Hematopoietic multipotent progenitor cell (in vitro differentiated cells): ENCODE results near the gene UNC119. TPM values are rescaled to one million over a fixed set of nuclear protein-coding genes. Genes with fewer than 3 reads are reported as not detected.

ENCODE experiments used
- DNase-seq, 3 donors: peaks; one replicate each; pipeline ENCODE4 v3.0.0-alpha.2; 2011 to 2015; ENCODE audit warnings: low read depth in 2 of 3, low spot score in 2 of 3
- total RNA-seq: library from RNA; depleted of rRNA; stranded (reverse); fragments of >200 nt; gene quantifications from one replicate; pipeline ENCODE4 v1.2.3, GENCODE V29; 2012

UNC119 gene
- total RNA-seq, 1 donor = 12.1 TPM

DNA sequence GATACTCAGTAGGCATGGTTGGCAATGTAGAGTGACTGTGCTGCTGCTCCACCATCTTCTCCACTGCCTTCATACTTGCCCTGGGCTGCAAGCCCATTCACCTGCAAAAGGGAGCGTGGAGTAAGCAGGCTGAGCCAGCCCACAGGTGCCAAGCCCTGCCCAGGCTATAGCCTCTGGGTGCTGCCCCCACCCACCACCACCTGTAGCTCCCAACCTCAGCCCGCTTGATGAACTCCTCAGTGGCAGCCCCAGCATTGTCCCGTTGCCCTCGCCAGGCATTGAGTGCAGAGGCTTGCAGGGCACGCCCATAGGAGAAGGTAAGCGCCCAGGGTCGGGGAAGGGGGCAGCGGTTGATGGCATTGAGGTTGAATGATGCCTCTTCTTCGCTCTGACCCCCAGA is 21.1 kb upstream of the UNC119 start:
- DNase-seq = no peak

DNA sequence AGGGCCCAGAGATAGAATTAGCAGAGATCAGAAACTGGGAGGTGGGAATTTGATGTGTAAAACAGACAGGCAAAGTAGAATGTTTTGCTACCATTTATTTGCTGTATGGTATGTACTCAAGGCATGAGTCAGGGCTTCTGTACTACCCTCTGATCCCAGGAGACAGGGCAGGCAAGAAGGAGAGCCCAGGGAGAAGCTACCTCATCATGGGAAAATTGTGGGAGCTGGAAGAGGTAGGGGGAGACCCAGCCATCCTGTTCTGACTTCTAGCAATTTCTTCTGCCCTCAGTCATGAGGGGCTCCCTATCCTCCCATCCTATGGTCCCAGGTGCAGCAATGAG is 20.6 kb upstream of the UNC119 start:
- DNase-seq = no peak

GRCh38 chr17:28572259-28573039 is 20.0 kb upstream of the UNC119 start:
- DNase-seq = no peak

- DNase-seq = peak; percentile 71 to 92 (median 90)
Observed at GRCh38 chr17:28571361-28572122, 19.1 kb upstream of the UNC119 start, which contains the start of gene PIGS. Gene PIGS (minus strand): TSS chr17:28571524. CDS start chr17:28571496, 28 bp downstream.

DNA sequence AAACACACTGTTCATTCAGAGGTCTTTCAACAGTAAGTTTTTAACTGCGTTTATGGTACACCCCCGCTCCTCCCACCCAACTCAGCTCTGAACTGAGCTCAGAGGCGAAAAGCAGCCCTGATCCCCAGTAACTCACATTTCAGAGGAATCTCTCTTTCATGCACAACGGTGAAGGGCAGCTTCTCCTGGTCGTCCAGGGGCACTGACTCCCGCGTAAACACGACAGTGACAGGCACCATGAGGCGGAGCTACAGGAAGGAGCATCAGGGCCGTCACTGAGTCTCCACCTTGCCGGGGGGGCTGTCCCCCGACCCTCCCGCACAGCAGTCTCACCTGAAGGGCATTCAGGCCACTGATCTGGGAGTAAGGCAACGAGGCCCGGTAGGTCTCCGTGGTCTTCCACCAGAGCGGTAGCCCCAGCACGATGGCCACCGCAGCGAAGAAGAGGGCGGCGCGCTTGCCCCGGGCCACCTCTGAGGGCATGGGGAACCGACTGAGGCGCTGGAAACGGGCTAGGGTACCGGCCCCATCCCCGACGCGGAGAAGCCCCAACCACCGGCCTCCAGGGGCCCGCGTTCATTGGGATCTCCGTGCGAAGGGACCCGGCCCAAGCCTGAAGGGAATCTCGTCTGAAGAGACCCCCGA is 18.4 kb upstream of the UNC119 start:
- no peak for DNase-seq

DNA sequence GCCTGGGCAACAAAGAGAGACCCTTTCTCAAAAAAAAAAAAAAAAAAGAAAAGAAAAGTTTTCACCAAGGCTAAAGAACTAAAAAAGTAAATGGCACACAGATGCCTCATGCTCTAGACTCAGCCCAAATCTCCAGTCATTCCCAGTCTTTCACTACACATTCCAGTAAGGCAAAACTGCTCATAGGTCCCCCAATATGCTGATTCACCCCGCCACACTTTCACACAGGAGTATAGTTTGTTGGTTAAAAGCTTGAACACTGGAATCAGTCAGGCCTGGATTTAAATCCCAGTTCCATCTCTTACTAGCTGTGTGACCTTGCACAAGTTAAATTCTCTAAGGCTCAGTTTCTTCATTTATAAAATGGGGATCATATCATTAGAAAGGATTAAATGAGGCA is 17.0 kb upstream of the UNC119 start:
- DNase-seq = no peak

GRCh38 chr17:28567604-28568003 is 15.2 kb upstream of the UNC119 start:
- DNase-seq = peak in 1 of 3 donors; percentile 53

DNA sequence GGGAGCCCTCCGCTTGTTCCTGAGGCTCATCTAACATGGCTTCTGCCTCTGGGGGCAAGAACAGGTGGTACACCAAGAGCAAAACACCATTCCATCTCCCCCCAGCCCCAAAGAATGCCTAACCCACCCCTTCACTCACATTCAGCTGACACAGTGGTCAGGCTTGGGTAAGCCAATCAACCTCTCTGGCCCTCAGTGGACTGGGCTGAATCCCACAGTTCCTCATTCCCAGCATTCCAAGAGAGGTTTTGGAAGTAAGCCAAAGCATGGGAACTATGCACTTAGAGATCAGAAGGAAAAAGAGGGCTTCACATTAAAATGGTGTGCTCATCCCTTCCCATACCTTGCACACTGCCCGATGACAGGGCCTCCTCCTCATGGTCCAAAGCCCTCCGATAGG is 11.1 kb upstream of the UNC119 start:
- DNase-seq = no peak

- DNase-seq = no peak
Observed at GRCh38 chr17:28555022-28555421, 2.6 kb upstream of the UNC119 start.

- no peak for DNase-seq
Observed at GRCh38 chr17:28554565-28554964, 2.1 kb upstream of the UNC119 start.

DNA sequence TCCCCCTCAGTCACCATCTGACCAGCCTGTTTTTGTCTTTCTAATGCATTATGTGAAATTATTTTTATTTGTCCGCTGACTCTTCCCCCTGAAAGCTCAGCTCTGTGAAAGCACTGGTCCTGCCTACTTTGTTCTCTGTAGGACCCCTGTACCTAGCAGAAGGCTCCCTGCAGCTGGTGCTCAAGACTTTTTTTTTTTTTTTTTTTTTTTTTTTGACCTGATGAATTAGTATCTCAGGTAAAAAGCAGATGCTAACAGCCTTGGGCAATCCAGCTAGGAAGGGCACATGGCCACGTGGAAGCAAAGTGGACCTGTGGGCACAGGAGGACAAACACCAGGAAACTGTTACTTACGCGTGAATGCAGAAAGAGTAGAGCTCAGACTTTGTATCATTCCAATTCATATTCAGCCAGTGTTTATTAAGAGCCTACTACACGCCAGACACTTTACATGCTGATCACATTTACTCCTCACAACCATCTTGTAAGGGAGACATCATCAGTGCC is 629 bp upstream of the UNC119 start:
- DNase-seq = no peak

DNA sequence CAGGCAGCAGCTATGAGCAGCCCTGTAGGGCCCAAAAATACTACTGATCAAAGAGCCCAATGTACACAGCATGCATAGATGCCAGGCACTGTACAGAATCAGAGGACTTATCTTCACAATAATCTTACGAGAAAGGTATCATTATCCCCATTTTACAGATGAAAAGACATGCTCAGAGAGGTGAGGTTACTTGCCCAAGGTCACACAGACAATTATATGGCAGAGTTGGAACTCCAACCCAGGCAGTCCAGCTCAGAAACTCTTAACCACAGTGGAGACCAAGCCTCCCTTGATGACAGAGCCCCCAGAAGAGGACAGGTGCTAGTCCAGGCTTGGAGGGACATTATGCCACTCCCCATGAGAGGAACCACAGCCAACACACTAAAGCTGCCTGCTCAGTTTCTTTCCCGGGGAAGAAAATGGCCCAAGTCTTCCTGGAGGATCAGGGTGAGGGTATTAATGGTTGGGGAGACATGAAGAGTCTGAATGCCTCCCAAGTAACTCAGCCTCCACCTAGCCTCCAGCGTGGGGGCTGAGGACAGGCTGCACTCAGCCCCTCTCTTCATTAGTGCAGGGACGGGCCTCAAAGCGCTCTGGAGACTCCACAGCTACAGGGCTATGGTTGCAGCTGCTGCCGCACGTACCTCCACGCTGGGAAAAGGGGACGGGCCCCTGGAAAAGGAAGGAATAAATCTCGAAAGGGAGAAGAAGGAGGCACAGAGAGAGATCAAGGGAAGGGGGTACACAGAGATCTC is 826 bp downstream of the UNC119 start:
- no peak for DNase-seq

DNA sequence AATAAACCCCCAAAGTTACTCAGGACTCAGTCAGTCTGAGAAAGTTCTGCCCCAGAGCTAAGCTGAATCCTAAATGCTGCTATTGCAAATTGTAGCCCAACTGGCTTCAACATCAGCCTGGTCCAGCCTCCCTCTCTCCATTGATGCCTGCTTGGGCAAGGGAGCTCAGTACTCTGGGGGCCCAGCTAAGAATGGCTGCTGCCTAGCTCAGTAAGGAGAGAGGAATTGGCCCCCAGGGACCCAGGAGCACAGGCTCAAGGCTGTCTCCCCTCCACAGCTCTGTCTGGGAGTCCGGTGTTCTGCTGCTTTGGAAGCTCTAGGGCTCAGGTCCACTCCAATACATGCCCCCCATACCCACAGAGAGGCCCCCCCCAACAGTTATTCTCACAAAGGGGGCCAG is 1.6 kb downstream of the UNC119 start:
- no peak for DNase-seq

DNA sequence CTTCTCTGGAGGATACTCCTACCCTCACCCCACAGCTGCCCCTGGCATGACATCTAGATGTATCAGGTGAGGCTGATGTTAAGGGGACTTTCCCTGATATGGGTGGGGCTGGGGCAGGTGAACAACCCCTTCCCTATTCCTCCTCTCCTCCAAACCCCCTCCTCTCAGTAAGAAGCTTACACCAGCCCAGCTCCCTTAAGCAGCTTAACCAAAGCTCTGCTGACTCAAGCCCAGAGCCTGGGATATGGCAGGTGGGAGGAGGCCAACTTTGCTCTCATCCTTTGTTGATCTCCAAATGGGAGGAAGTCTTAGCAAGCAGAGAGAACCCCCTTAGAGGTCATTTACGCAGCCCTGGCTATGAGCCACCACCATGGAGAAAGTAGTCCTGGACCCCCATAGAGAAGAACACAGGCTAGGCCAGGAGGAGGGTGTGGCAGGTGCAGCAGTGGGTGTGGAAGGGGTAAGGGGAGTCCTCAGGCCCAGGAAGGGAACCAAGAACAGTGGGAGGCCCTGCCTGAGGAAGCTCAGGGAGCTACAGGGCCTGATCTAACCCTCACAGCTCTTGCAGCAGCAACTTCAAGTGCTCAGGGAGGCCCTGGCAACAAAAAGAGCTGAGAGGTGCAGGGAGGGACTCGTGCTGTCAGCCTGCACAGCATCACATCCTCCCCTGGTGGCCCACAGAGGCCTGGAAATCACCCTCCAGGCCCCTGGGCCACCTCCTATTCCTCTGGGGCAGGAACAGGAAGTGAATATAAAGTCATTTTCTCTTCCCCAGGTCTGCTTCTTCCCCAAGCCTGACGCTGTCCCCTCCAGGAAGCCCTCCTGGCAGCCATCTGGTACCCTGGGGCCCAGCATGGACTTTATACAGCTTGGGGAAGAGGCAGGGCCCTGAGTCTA is 2.9 kb downstream of the UNC119 start:
- peak in 1 of 3 donors; percentile 31 for DNase-seq

GRCh38 chr17:28548417-28549130 is 3.9 kb downstream of the UNC119 start:
- no peak for DNase-seq

DNA sequence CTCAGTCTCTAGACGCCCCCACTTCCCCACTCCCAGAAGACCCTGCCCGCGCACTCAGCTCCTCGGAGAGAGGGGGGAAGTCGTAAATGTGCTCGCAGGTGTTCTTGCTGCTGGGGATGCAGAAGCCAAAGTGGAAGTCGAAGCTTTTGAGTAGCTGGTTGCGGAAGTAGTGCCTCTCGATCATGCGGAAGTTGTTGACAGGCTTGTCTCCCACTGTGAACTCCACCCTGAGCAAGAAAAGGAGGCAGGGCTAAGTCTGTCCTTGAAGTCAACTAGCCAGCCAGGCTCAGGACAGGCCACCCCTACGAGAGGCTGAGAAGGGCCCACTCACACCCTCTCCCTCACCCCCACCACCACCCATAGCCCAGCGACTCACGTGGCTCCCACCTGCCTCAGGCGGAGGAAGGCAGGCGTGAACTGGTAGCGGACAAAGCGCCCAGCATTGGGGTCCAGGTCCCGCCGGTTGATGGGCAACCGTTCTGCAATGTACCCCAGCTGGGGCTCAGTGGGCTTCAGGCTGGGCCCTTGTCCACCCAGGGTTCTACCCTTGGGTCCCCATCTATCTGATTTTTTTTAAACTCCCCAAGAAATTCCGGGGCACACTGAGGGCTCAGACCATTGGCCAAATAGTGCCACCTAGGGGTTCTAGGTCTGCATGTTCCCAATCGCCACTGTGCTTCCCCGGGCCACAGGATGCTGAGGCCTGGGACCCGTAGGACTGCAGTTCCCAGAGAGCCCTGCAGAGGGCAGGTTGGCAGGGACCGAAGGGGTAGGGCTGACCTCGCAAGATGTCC is 4.6 kb downstream of the UNC119 start:
- peak in 2 of 3 donors; percentile 53 to 77 for DNase-seq

DNA sequence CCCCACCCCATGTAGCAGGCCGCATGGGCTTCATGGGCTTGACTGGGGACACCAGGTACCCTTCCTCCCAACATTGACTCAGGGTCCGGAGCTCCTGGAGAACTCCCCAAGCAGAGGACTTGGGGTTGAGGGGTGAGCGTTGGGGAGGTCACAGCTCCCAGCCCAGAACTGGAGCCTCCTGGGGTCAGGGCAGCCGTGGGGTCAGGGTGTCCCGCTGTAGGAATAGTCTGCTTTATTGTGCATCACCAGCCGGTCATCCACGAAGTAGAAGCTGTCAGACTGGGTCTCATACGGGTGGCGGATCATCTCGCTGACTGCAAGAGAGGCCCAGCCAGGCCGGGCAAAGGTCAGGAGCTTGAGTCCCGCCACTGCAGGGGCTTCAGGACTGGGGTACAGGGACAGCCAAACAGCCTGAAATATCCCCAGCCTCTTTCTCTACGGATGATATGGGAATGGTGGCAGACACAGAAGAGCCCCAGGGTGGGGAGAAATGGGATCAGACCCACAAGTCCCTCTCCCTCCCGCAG is 5.3 kb downstream of the UNC119 start:
- DNase-seq = no peak
